GM12891 (cell line): Measurements from ENCODE around the gene GALNT10.

Experiments used
- DNase-seq: peaks from one replicate; pipeline ENCODE4 v3.0.0; 2011; ENCODE audit warnings: low spot score; ENCODE audit not compliant: insufficient read length
- FAIRE-seq: peaks from 2 replicates; lab custom pipeline; 2011; peaks lifted over from hg19 to GRCh38; lab: Jason Lieb, UNC
- PAX5 ChIP-seq: IDR thresholded peaks from 2 replicates; pipeline ENCODE4 v1.6.1; 2011; ENCODE audit warnings: low read length, moderate library complexity, mild to moderate bottlenecking; ENCODE audit not compliant: insufficient read depth, severe bottlenecking
- POLR2A ChIP-seq: IDR thresholded peaks from 2 replicates; pipeline ENCODE4 v1.6.1; 2011; ENCODE audit warnings: low read depth, low read length, control low read depth
- POLR2AphosphoS5 ChIP-seq: IDR thresholded peaks from 2 replicates; pipeline ENCODE4 v1.6.1; 2011; ENCODE audit warnings: low read depth, low read length, control low read depth
- POU2F2 ChIP-seq: IDR thresholded peaks from 2 replicates; pipeline ENCODE4 v1.6.1; 2011; ENCODE audit warnings: low read depth, mild to moderate bottlenecking, control low read depth, low read length, moderate library complexity
- SPI1 ChIP-seq: IDR thresholded peaks from 2 replicates; pipeline ENCODE4 v1.6.1; 2011; ENCODE audit warnings: low read depth, low read length, control low read depth
- TAF1 ChIP-seq: IDR thresholded peaks from 2 replicates; pipeline ENCODE4 v1.6.1; 2011; ENCODE audit warnings: low read depth, low read length, control low read depth

GALNT10 gene

GRCh38 chr5:154230526-154230925 lies 40.0 kb downstream of the GALNT10 start:
- FAIRE-seq (no peak), DNase-seq (no peak)
- TF ChIP-seq POU2F2 (no peak), POLR2A (no peak), SPI1 (0 out of 2 replicates have a peak, but pooled peaks have one; percentile 27)

- TF ChIP-seq SPI1 (no peak), PAX5 (no peak), TAF1 (no peak), POLR2AphosphoS5 (no peak), POU2F2 (no peak), POLR2A (no peak)
- FAIRE-seq: no peak
- DNase-seq: no peak
Observed at GRCh38 chr5:154234551-154234950, 44.0 kb downstream of the GALNT10 start.

GRCh38 chr5:154236011-154236410 lies 45.5 kb downstream of the GALNT10 start:
- no peak for DNase-seq
- TF ChIP-seq POLR2AphosphoS5 (no peak), PAX5 (no peak), SPI1 (no peak), TAF1 (no peak), POLR2A (no peak), POU2F2 (no peak)
- FAIRE-seq: peak; percentile 57

GRCh38 chr5:154236536-154237375 lies 46.2 kb downstream of the GALNT10 start:
- TF ChIP-seq POLR2A (no peak), POLR2AphosphoS5 (no peak), POU2F2 (no peak), TAF1 (no peak), PAX5 (no peak), SPI1 (no peak)
- peak; percentile 52 for FAIRE-seq
- no peak for DNase-seq

GRCh38 chr5:154237376-154237743 lies 46.8 kb downstream of the GALNT10 start:
- TF ChIP-seq TAF1: no peak
- TF ChIP-seq POLR2AphosphoS5: no peak
- TF ChIP-seq POU2F2: no peak
- no peak for TF ChIP-seq PAX5
- no peak for TF ChIP-seq POLR2A
- TF ChIP-seq SPI1: no peak
- no peak for DNase-seq
- FAIRE-seq: no peak

GRCh38 chr5:154237946-154238345 lies 47.4 kb downstream of the GALNT10 start:
- TF ChIP-seq TAF1 (no peak), POLR2AphosphoS5 (no peak), SPI1 (no peak), POU2F2 (no peak), POLR2A (no peak), PAX5 (no peak)
- DNase-seq (no peak), FAIRE-seq (peak; percentile 77)

- DNase-seq: no peak
- FAIRE-seq: peak; percentile 85
- TF ChIP-seq POLR2AphosphoS5 (no peak), SPI1 (0 out of 2 replicates have a peak, but pooled peaks have one; percentile 16), TAF1 (no peak), PAX5 (no peak), POLR2A (no peak), POU2F2 (no peak)
Observed at GRCh38 chr5:154238776-154239481, 48.4 kb downstream of the GALNT10 start.

GRCh38 chr5:154240595-154240994 lies 50.1 kb downstream of the GALNT10 start:
- no peak for DNase-seq
- TF ChIP-seq POU2F2 (no peak), POLR2A (no peak), SPI1 (no peak), TAF1 (no peak), POLR2AphosphoS5 (no peak), PAX5 (no peak)
- no peak for FAIRE-seq

- TF ChIP-seq TAF1: no peak
- DNase-seq (no peak), FAIRE-seq (no peak)
Observed at GRCh38 chr5:154241021-154241420, 50.5 kb downstream of the GALNT10 start.

GRCh38 chr5:154242442-154242841 lies 51.9 kb downstream of the GALNT10 start:
- no peak for DNase-seq
- no peak for FAIRE-seq
- TF ChIP-seq POU2F2 (no peak), POLR2AphosphoS5 (no peak), SPI1 (no peak), TAF1 (no peak), PAX5 (no peak), POLR2A (no peak)
